ENCODE measurements around the gene TTYH3.

The TTYH3 gene

GRCh38 chr7:2666155-2666554, 34.4 kb downstream of the TTYH3 start:
- no peak overlapping the region for H3K27ac ChIP-seq (ENCODE audit: poor library complexity, severe bottlenecking)
- H3K36me3 ChIP-seq (ENCODE audit: low read depth): no peaks in the 10 kb centered on the region
- no peak for ATAC-seq (ENCODE audit: low read depth)
- no peak for TF ChIP-seq CTCF (IDR thresholded peaks at IDR 0.05; ENCODE audit: poor library complexity, severe bottlenecking)
- H3K9me3 ChIP-seq (ENCODE audit: severe bottlenecking): no peaks in the 10 kb centered on the region
- DNase-seq (ENCODE audit: low spot score): no peak
- H3K27me3 ChIP-seq (ENCODE audit: insufficient read depth, poor library complexity, severe bottlenecking): no peaks in the 10 kb centered on the region
- H3K4me3 ChIP-seq (ENCODE audit: severe bottlenecking): no peak overlapping the region
- no peaks in the 10 kb centered on the region for H3K4me1 ChIP-seq (ENCODE audit: insufficient read depth, poor library complexity, severe bottlenecking)

GRCh38 chr7:2666588-2667250, 34.9 kb downstream of the TTYH3 start:
- DNase-seq (ENCODE audit: low spot score) (no peak), ATAC-seq (ENCODE audit: low read depth) (no peak)
- Histone ChIP-seq H3K27ac (ENCODE audit: poor library complexity, severe bottlenecking) (no peak overlapping the region), H3K9me3 (ENCODE audit: severe bottlenecking) (no peaks in the 10 kb centered on the region), H3K4me1 (ENCODE audit: insufficient read depth, poor library complexity, severe bottlenecking) (no peaks in the 10 kb centered on the region), H3K4me3 (ENCODE audit: severe bottlenecking) (no peak overlapping the region), H3K36me3 (ENCODE audit: low read depth) (no peaks in the 10 kb centered on the region), H3K27me3 (ENCODE audit: insufficient read depth, poor library complexity, severe bottlenecking) (no peaks in the 10 kb centered on the region)
- TF ChIP-seq CTCF (IDR thresholded peaks at IDR 0.05; ENCODE audit: poor library complexity, severe bottlenecking): no peak

- no peak overlapping the region for H3K27ac ChIP-seq (ENCODE audit: poor library complexity, severe bottlenecking)
- H3K9me3 ChIP-seq (ENCODE audit: severe bottlenecking): no peaks in the 10 kb centered on the region
- no peaks in the 10 kb centered on the region for H3K4me1 ChIP-seq (ENCODE audit: insufficient read depth, poor library complexity, severe bottlenecking)
- no peak overlapping the region for H3K4me3 ChIP-seq (ENCODE audit: severe bottlenecking)
- no peaks in the 10 kb centered on the region for H3K36me3 ChIP-seq (ENCODE audit: low read depth)
- no peak for ATAC-seq (ENCODE audit: low read depth)
- DNase-seq (ENCODE audit: low spot score): no peak
- no peaks in the 10 kb centered on the region for H3K27me3 ChIP-seq (ENCODE audit: insufficient read depth, poor library complexity, severe bottlenecking)
- TF ChIP-seq CTCF (IDR thresholded peaks at IDR 0.05; ENCODE audit: poor library complexity, severe bottlenecking): no peak
These were observed 36.1 kb downstream of the TTYH3 start for GRCh38 chr7:2667843-2668242.

GRCh38 chr7:2668401-2668800, 36.6 kb downstream of the TTYH3 start:
- H3K9me3 ChIP-seq (ENCODE audit: severe bottlenecking): no peaks in the 10 kb centered on the region
- no peak for TF ChIP-seq CTCF (IDR thresholded peaks at IDR 0.05; ENCODE audit: poor library complexity, severe bottlenecking)
- DNase-seq (ENCODE audit: low spot score): no peak
- H3K4me1 ChIP-seq (ENCODE audit: insufficient read depth, poor library complexity, severe bottlenecking): no peaks in the 10 kb centered on the region
- H3K36me3 ChIP-seq (ENCODE audit: low read depth): no peaks in the 10 kb centered on the region
- H3K27me3 ChIP-seq (ENCODE audit: insufficient read depth, poor library complexity, severe bottlenecking): no peaks in the 10 kb centered on the region
- H3K4me3 ChIP-seq (ENCODE audit: severe bottlenecking): no peak overlapping the region
- ATAC-seq (ENCODE audit: low read depth): no peak
- H3K27ac ChIP-seq (ENCODE audit: poor library complexity, severe bottlenecking): no peak overlapping the region

GRCh38 chr7:2670171-2670570, 38.4 kb downstream of the TTYH3 start:
- Histone ChIP-seq H3K27ac (ENCODE audit: poor library complexity, severe bottlenecking) (no peak overlapping the region), H3K4me1 (ENCODE audit: insufficient read depth, poor library complexity, severe bottlenecking) (no peaks in the 10 kb centered on the region), H3K36me3 (ENCODE audit: low read depth) (no peaks in the 10 kb centered on the region), H3K9me3 (ENCODE audit: severe bottlenecking) (no peaks in the 10 kb centered on the region), H3K4me3 (ENCODE audit: severe bottlenecking) (no peak overlapping the region), H3K27me3 (ENCODE audit: insufficient read depth, poor library complexity, severe bottlenecking) (no peaks in the 10 kb centered on the region)
- ATAC-seq (ENCODE audit: low read depth) (no peak), DNase-seq (ENCODE audit: low spot score) (no peak)
- no peak for TF ChIP-seq CTCF (IDR thresholded peaks at IDR 0.05; ENCODE audit: poor library complexity, severe bottlenecking)
